CD14-positive monocyte (primary cell): ENCODE measurements around the gene DUSP8. TPM values are rescaled to one million over a fixed set of nuclear protein-coding genes. Genes with fewer than 3 reads are reported as not detected.

Experiments used
- DNase-seq, 3 donors: peaks; one replicate each; pipeline ENCODE4 v3.0.0-alpha.2; 2011 to 2022
- H2AFZ ChIP-seq: 2 replicates; pipeline ENCODE4 v1.6.0; 2012; ENCODE audit warnings: mild to moderate bottlenecking, low read depth, low read length, inconsistent platforms; ENCODE audit not compliant: insufficient read depth, poor library complexity, severe bottlenecking
- H3K27ac ChIP-seq, 2 donors: 1 replicate in 1 of 2; 2 replicates in 1 of 2; pipeline ENCODE4 v1.5.1; 2012 to 2013; ENCODE audit warnings: low read length in 2 of 2, control low read depth in 1 of 2, inconsistent platforms in 1 of 2, low read depth in 1 of 2, mild to moderate bottlenecking in 1 of 2
- H3K27me3 ChIP-seq, 2 donors: one replicate each; pipeline versions ENCODE4 v1.6.0 to v1.6.1; 2011 to 2013; ENCODE audit warnings: low read length in 2 of 2; ENCODE audit not compliant: control insufficient read depth in 2 of 2, insufficient read depth in 2 of 2
- H3K36me3 ChIP-seq, 2 donors: replicated peaks in 1 of 2; 1 replicate in 1 of 2; 2 replicates in 1 of 2; pipeline versions ENCODE4 v1.5.1 to v1.6.1; 2012 to 2013; ENCODE audit warnings: low read length in 2 of 2, control low read depth in 1 of 2, inconsistent platforms in 1 of 2, mild to moderate bottlenecking in 1 of 2; ENCODE audit not compliant: insufficient read depth in 2 of 2, control insufficient read depth in 1 of 2
- H3K4me1 ChIP-seq, 2 donors: 1 replicate in 1 of 2; 2 replicates in 1 of 2; pipeline versions ENCODE4 v1.5.1 to v1.6.1; 2012 to 2013; ENCODE audit warnings: low read length in 2 of 2, control low read depth in 1 of 2, inconsistent platforms in 1 of 2, mild to moderate bottlenecking in 1 of 2, moderate library complexity in 1 of 2; ENCODE audit not compliant: insufficient read depth in 2 of 2, control insufficient read depth in 1 of 2
- H3K4me2 ChIP-seq: replicated peaks from 2 replicates; pipeline ENCODE3; 2012; ENCODE audit warnings: low read length, moderate library complexity, mild to moderate bottlenecking; ENCODE audit not compliant: poor library complexity, severe bottlenecking; ENCODE audit errors: extremely low read depth
- H3K4me3 ChIP-seq, 3 experiments: fragments of 200-600 bp in 1 of 3; sonication (generic) in 1 of 3; replicated peaks in 1 of 3; 1 replicate in 2 of 3; 2 replicates in 1 of 3; pipeline ENCODE4 v1.5.1; 2011 to 2013; ENCODE audit warnings: low read length in 3 of 3, mild to moderate bottlenecking in 3 of 3, control low read depth in 2 of 3, low read depth in 2 of 3, inconsistent platforms in 1 of 3, moderate library complexity in 1 of 3
- H3K79me2 ChIP-seq: 2 replicates; pipeline ENCODE4 v1.6.0; 2012; ENCODE audit warnings: mild to moderate bottlenecking, control low read depth, inconsistent platforms, low read length, moderate library complexity; ENCODE audit not compliant: insufficient read depth
- H3K9ac ChIP-seq: 2 replicates; pipeline ENCODE4 v1.6.0; 2017; ENCODE audit warnings: low read length, mild to moderate bottlenecking; ENCODE audit not compliant: insufficient read depth, poor library complexity, severe bottlenecking
- H3K9me3 ChIP-seq, 2 donors: replicated peaks in 1 of 2; 1 replicate in 1 of 2; 2 replicates in 1 of 2; pipeline versions ENCODE4 v1.5.1 to v1.6.1; 2012 to 2013; ENCODE audit warnings: low read length in 2 of 2, control low read depth in 1 of 2; ENCODE audit not compliant: control insufficient read depth in 1 of 2, insufficient read depth in 1 of 2
- H4K20me1 ChIP-seq: 2 replicates; pipeline ENCODE4 v1.6.0; 2012; ENCODE audit warnings: mild to moderate bottlenecking, low read length, control low read depth, moderate library complexity; ENCODE audit not compliant: insufficient read depth
- H3K27ac Mint-ChIP-seq, 7 donors: one replicate each; pipeline ENCODE4 v1.8.0; 2020; ENCODE audit warnings: mild to moderate bottlenecking in 7 of 7, mixed read lengths in 7 of 7, moderate library complexity in 6 of 7, inconsistent platforms in 2 of 7
- H3K27me3 Mint-ChIP-seq, 3 donors: one replicate each; pipeline ENCODE4 v1.8.0; 2021 to 2022; ENCODE audit warnings: low read depth in 3 of 3, mild to moderate bottlenecking in 3 of 3, mixed read lengths in 3 of 3, moderate library complexity in 3 of 3, inconsistent platforms in 1 of 3
- H3K36me3 Mint-ChIP-seq, 2 donors: one replicate each; pipeline ENCODE4 v1.8.0; 2020; ENCODE audit warnings: mixed read lengths in 2 of 2, inconsistent platforms in 1 of 2, mild to moderate bottlenecking in 1 of 2
- H3K4me1 Mint-ChIP-seq: one replicate; pipeline ENCODE4 v1.8.0; 2020; ENCODE audit warnings: mild to moderate bottlenecking, mixed read lengths
- H3K4me3 Mint-ChIP-seq, 2 donors: one replicate each; pipeline ENCODE4 v1.8.0; 2020; ENCODE audit warnings: mild to moderate bottlenecking in 2 of 2, mixed read lengths in 2 of 2, moderate library complexity in 1 of 2
- H3K9me3 Mint-ChIP-seq, 7 donors: one replicate each; pipeline ENCODE4 v1.8.0; 2020 to 2022; ENCODE audit warnings: mixed read lengths in 7 of 7, mild to moderate bottlenecking in 6 of 7, moderate library complexity in 6 of 7, inconsistent platforms in 2 of 7
- CTCF ChIP-seq: fragments of 200-600 bp; IDR thresholded peaks from one replicate; pipeline ENCODE4 v1.8.0; 2022; ENCODE audit warnings: antibody characterized with exemption, mild to moderate bottlenecking
- WGBS: methylation state at CpG from one replicate; pipeline ENCODE4 v1.1.5; 2013; ENCODE audit warnings: missing lambda C conversion rate; ENCODE audit not compliant: insufficient coverage; 5-methylcytosine and 5-hydroxymethylcytosine counted together
- intact Hi-C, 2 donors: fragments of 100-400 bp; cut with micrococcal nuclease; formaldehyde crosslinking; loops; one replicate each; pipeline versions ENCODE4 v1.15.0 to v1.15.1; 2023
- polyA plus RNA-seq, 3 donors: library from polyadenylated mRNA; depleted of rRNA in 1 of 3; unstranded in 2 of 3; stranded (reverse) in 1 of 3; fragments of 300-500 nt in 2 of 3; fragments of >200 nt in 1 of 3; fragmentation: Illumina TruSeq in 2 of 3; gene quantifications; 1 replicate in 2 of 3; 2 replicates in 1 of 3; pipeline ENCODE4 v1.2.3, GENCODE V29; 2012 to 2021

DUSP8 gene
- polyA plus RNA-seq, 3 donors = 0.61 TPM; not detected in 2

GRCh38 chr11:1506981-1507380, 65.1 kb downstream of the DUSP8 start:
- no peak overlapping the region for H3K4me3 Mint-ChIP-seq
- Histone ChIP-seq H3K27ac (no peak overlapping the region), H3K4me1 (no peaks in the 10 kb centered on the region), H2AFZ (no peak overlapping the region), H3K4me2 (no peak overlapping the region), H3K4me3 (no peak overlapping the region), H4K20me1 (peaks cover 98% of the 10 kb centered on the region), H3K9ac (no peak overlapping the region), H3K9me3 (no peaks in the 10 kb centered on the region), H3K27me3 (no peaks in the 10 kb centered on the region), H3K79me2 (peaks cover 74% of the 10 kb centered on the region), H3K36me3 (no peaks in the 10 kb centered on the region)
- peaks cover 10% of the 10 kb centered on the region for H3K4me1 Mint-ChIP-seq
- H3K27ac Mint-ChIP-seq = no peak overlapping the region
- no peaks in the 10 kb centered on the region for H3K9me3 Mint-ChIP-seq
- peaks cover 1 to 14% of the 10 kb centered on the region in 2 donors for H3K36me3 Mint-ChIP-seq
- peaks cover 0 to 4% (median 2%) of the 10 kb centered on the region in 3 donors for H3K27me3 Mint-ChIP-seq
- no peak for TF ChIP-seq CTCF
- no peak for DNase-seq
- intact Hi-C loops = no loop called here
- WGBS = 100% methylated on average over 5 of the region's 9 CpGs

- H3K9ac ChIP-seq = no peak overlapping the region
- no peaks in the 10 kb centered on the region for H3K9me3 ChIP-seq
- no peak overlapping the region for H3K4me3 Mint-ChIP-seq
- H2AFZ ChIP-seq = no peak overlapping the region
- peaks cover 98% of the 10 kb centered on the region for H4K20me1 ChIP-seq
- H3K27ac Mint-ChIP-seq = no peak overlapping the region
- no peak overlapping the region for H3K4me2 ChIP-seq
- no peak for DNase-seq
- H3K4me3 ChIP-seq = no peak overlapping the region
- 91% methylated on average over 11 of the region's 11 CpGs for WGBS
- no peak for TF ChIP-seq CTCF
- peaks cover 74% of the 10 kb centered on the region for H3K79me2 ChIP-seq
- intact Hi-C loops = no loop called here
- H3K36me3 ChIP-seq = peaks cover 3 to 9% of the 10 kb centered on the region in 2 donors
- H3K4me1 Mint-ChIP-seq = peaks cover 10% of the 10 kb centered on the region
- no peaks in the 10 kb centered on the region for H3K4me1 ChIP-seq
- H3K9me3 Mint-ChIP-seq = peaks cover 0 to 5% (median 0%) of the 10 kb centered on the region in 7 donors
- H3K27ac ChIP-seq = no peak overlapping the region
- H3K36me3 Mint-ChIP-seq = peaks cover 3 to 17% of the 10 kb centered on the region in 2 donors
- H3K27me3 ChIP-seq = no peaks in the 10 kb centered on the region
- peaks cover 0 to 7% (median 2%) of the 10 kb centered on the region in 3 donors for H3K27me3 Mint-ChIP-seq
These were observed 66.6 kb downstream of the DUSP8 start for GRCh38 chr11:1505480-1505879.
